HG02678 (cell line): ENCODE measurements around the gene TPBG.

ENCODE experiments used
- ATAC-seq: cut with Tn5 transposase; IDR thresholded peaks from one replicate; pipeline ENCODE4 v1.9.1; 2021; ENCODE audit warnings: mild to moderate bottlenecking, moderate library complexity; ENCODE audit not compliant: unreplicated experiment

The TPBG gene

GRCh38 chr6:82363428-82364086 lies at the start of gene TPBG:
TPBG (plus strand) TSS chr6:82363817; CDS start chr6:82364962, 1,145 bp downstream.
- peak; percentile 33 for ATAC-seq

- ATAC-seq, result no peak
These were observed 41.2 kb upstream of the TPBG start for GRCh38 chr6:82322386-82322785.

GRCh38 chr6:82329766-82330165 lies 33.9 kb upstream of the TPBG start:
- ATAC-seq, result no peak

GRCh38 chr6:82330171-82330804 lies 33.3 kb upstream of the TPBG start:
- no peak for ATAC-seq

GRCh38 chr6:82331031-82331773 lies 32.4 kb upstream of the TPBG start:
- no peak for ATAC-seq

GRCh38 chr6:82333781-82334180 lies 29.8 kb upstream of the TPBG start:
- no peak for ATAC-seq

- ATAC-seq, result no peak
These were observed 25.8 kb upstream of the TPBG start for GRCh38 chr6:82337688-82338257.

- no peak for ATAC-seq
These were observed 15.5 kb upstream of the TPBG start for GRCh38 chr6:82348130-82348529.

- no peak for ATAC-seq
These were observed 9.8 kb upstream of the TPBG start for GRCh38 chr6:82353848-82354247.

- ATAC-seq, result no peak
These were observed 3.1 kb upstream of the TPBG start for GRCh38 chr6:82360552-82360951.

- ATAC-seq, result no peak
These were observed 2.0 kb upstream of the TPBG start for GRCh38 chr6:82361631-82362030.

- ATAC-seq, result no peak
These were observed 1.5 kb upstream of the TPBG start for GRCh38 chr6:82362144-82362543.

GRCh38 chr6:82362878-82363427 lies 664 bp upstream of the TPBG start:
- no peak for ATAC-seq

GRCh38 chr6:82364087-82365015 lies 734 bp downstream of the TPBG start:
- ATAC-seq, result peak; percentile 37

- ATAC-seq, result peak; percentile 25
These were observed 1.6 kb downstream of the TPBG start for GRCh38 chr6:82365016-82365795.

GRCh38 chr6:82367704-82368103 lies 4.1 kb downstream of the TPBG start:
- ATAC-seq, result no peak

- no peak for ATAC-seq
These were observed 7.2 kb downstream of the TPBG start for GRCh38 chr6:82370788-82371187.

GRCh38 chr6:82371799-82372546 lies 8.4 kb downstream of the TPBG start:
- no peak for ATAC-seq

GRCh38 chr6:82372656-82373055 lies 9.0 kb downstream of the TPBG start:
- no peak for ATAC-seq
